ENCODE measurements around the gene CBX4.

The CBX4 gene

GRCh38 chr17:79785900-79786810, 53.1 kb downstream of the CBX4 start:
- no peak overlapping the region for H3K27ac ChIP-seq
- no peak for TF ChIP-seq CTCF (conservative IDR thresholded peaks at IDR 0.05)

GRCh38 chr17:79785017-79785899, 54.0 kb downstream of the CBX4 start:
- no peak for TF ChIP-seq CTCF (conservative IDR thresholded peaks at IDR 0.05)
- H3K27ac ChIP-seq, result no peak overlapping the region

- no peak overlapping the region for H3K27ac ChIP-seq
- TF ChIP-seq CTCF (conservative IDR thresholded peaks at IDR 0.05), result no peak
These were observed 54.8 kb downstream of the CBX4 start for GRCh38 chr17:79784353-79785016.

DNA sequence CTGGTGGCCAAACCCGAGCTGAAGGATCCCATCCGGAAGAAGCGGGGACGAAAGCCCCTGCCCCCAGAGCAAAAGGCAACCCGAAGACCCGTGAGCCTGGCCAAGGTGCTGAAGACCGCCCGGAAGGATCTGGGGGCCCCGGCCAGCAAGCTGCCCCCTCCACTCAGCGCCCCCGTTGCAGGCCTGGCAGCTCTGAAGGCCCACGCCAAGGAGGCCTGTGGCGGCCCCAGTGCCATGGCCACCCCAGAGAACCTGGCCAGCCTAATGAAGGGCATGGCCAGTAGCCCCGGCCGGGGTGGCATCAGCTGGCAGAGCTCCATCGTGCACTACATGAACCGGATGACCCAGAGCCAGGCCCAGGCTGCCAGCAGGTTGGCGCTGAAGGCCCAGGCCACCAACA, 55.3 kb downstream of the CBX4 start:
- H3K27ac ChIP-seq, result no peak overlapping the region
- TF ChIP-seq CTCF (conservative IDR thresholded peaks at IDR 0.05), result no peak

All from VCaP (cell line).